ENCODE data around the gene JUN.
"Not testable (repeated sequence)": the region's sequence is repeated elsewhere in the genome, so short reads cannot be mapped to it uniquely, and the experiment has no call there.

Gene JUN

DNA sequence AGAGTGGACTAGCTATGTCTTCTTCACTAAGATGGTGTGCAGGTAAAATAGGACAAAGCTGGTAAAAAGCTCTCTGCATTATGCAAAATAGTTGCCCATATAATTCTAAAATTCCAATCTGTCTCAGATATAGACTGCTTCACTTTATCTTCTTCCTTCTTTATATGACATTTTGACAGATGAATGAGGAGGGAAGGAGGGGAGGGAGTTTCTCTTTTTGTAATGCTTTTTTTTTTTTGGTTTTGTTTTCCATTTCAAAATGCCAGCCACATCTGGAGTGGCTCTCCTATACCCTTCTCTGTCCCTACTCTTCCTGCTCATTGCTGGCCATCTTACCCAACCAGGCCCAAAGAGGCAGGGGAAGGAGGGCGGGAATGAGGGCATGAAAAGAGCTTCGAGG, 24.2 kb upstream of the JUN start:
- no peak for DNase-seq (ENCODE audit: low read depth in 2 of 2)

- DNase-seq (ENCODE audit: low read depth in 2 of 2): no peak
Measured at GRCh38 chr1:58805716-58806571, 22.1 kb upstream of the JUN start.

DNA sequence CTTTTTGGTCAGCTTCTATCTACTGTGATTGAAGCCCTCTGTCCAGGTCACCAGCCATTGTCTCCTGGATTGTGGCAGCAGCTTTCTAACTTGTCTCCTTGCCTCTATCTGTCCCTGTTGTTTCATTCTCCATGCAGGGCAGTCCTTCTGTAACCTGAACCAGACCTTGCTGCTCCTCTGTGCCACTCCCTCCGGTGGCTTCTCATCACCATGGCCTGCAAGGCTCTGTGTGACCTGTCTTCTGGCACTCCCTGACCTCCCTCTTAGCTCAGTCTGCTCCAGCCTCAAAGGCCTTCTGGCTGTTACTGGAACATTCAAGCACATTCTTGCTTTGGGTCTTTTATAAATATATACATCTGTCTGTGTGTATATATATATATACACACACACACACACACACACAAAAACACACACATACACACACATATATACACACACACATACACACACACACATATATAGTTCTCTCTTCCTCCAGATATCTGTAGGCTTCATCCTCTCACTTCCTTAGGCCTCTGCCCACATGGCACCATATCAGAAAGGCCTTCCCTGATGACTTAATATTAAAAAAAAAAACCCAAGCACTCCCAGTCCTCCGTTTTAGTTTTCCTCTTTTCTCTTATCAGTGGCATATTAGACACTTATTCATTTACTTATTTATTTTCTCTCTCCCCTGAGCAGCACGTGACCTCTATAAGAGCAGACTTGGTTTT, 21.2 kb upstream of the JUN start:
- DNase-seq (ENCODE audit: low read depth in 2 of 2): no peak

- no peak for DNase-seq (ENCODE audit: low read depth in 2 of 2)
Measured at GRCh38 chr1:58803858-58804257, 20.0 kb upstream of the JUN start.

DNA sequence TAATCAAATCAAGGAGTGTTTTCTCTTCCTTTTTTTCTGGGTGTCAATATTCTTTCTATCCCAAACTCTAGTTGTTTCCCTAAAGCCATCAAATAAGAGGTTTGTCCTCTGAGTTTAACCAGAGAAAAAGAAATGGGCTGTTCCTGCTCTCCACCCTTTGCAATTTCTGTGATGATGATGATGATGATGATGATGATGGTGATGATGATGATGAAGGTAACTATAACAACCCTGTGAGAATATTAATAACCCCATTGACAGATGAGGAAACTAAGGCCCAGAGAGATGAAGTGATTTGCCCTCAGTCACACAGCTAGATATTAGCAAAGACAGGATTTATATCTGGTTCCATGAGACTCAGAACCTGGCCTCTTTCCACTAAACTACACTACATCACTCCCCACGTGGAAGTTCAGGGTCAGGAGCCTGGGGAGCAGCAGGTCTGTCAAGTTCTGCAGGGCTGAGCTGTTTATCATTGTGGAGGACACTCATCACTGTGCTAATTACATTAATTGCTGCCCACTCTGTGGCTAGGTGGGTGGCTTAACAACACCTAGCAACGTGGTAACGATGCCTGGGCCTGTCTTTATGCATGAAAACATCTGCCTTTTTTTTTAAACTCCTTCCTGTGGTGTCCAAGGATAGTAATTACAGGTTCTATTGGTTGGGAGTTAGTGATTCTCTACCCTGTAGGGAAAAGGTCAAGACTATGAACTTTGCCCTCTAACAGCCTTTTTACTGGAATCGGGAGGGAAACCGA, 19.0 kb upstream of the JUN start:
- no peak for DNase-seq (ENCODE audit: low read depth in 2 of 2)

- not testable (repeated sequence) for DNase-seq (ENCODE audit: low read depth in 2 of 2)
Measured at GRCh38 chr1:58801286-58801685, 17.4 kb upstream of the JUN start.

DNA sequence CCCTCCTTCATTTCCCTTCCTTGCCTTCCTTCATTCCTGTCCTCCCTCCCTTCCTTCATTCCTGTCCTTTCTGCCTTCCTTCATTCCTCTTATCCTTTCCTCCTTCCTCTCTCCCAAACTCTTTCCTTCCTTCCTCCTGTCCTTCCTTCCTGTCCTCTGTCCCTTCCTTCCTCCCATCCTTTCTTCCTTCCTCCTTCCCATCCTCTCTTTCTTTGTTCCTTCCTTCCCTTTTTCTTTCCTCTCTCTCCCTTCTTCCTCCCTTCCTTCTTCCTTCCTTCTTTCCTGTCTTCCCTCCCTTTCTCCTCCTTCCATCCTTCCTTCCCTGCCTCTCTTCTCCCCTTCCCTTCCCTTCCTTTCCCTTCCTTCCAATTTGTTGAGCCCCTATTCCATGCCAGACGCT, 15.8 kb upstream of the JUN start:
- DNase-seq (ENCODE audit: low read depth in 2 of 2): no peak

DNA sequence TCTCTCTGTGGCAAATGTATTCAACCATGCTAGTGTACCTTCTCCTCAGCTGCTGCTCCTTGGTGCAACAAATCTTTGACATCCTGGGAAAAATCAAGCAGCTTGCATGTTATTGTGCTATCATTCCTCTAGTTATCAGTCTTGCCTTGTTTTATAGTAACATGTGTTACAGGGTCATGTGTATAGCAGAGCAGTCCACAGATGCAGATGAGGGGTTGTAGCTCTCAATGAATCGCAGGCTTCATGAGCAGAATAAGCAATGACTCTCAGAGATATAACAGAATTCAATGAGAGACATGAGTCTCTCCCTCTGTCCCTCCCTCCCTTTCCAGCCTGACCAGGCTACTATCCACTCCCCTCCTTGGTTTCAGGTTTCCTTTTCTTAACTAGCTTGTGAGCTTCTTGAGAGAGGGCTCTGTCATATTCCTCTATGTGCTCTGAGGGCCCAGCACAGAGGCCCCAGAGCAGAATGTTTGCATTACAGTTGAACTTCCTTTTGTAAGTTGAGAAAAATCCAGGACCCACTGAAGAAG, 15.1 kb upstream of the JUN start:
- no peak for DNase-seq (ENCODE audit: low read depth in 2 of 2)

DNA sequence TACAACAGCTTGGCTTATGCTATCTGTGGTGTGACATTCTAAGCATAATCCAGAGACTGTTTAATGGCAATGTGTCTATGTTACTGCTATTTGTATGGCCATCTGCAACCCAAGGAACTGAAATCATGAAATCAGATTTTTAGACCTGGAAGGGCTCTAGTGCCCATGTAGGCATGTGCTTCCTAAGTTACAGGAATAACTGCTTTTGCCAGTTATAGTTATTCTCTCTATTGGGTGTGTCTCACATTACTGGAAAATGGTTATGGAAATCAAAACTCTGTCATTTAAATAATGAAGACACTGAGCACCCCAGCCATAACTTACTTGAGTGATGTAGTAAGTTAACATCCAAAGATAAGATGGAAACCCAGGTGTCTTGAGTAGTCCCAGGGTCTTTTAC, 12.6 kb upstream of the JUN start:
- no peak for DNase-seq (ENCODE audit: low read depth in 2 of 2)

DNA sequence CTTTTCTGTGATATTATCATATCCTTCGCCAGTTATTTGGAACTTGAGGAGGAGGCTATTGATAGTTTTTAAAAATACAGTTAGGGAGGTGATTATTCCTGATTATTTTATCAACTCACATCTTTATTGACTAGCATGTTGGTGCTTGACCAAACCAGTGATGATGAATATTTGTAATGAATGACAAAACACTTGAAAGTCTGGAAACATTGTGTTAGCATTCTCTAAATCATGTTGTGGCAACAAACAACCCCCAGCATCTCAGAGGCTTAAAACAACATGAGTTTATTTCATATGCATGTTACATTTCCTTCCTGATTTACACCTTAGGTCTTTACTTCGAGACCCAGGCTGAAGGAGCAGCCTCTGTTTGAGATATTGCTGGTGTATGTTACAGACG, 10.7 kb upstream of the JUN start:
- DNase-seq (ENCODE audit: low read depth in 2 of 2): no peak

DNA sequence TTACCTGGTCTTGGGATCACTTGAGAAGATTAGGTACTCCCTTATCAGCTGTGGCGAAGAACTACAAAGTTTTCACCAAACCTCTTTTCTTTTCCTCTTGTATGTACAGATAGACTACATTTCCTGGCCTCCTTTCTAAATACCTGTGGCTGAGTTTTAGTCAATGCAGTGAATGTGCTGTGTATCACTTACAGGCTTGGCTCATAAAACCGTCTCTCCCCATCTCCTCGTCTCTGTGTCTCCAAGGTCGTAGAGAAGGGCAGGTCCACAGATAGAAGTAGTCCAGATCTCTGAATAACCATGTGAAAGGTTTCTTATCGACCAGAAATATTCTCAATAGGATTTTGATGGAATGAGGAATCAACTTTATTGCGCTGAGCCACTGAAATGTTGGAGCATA, 9.0 kb upstream of the JUN start:
- no peak for DNase-seq (ENCODE audit: low read depth in 2 of 2)

- DNase-seq (ENCODE audit: low read depth in 2 of 2): no peak
Measured at GRCh38 chr1:58791106-58791505, 7.3 kb upstream of the JUN start.

- DNase-seq (ENCODE audit: low read depth in 2 of 2): no peak
Measured at GRCh38 chr1:58789996-58790660, 6.3 kb upstream of the JUN start.

GRCh38 chr1:58789322-58789856, 5.5 kb upstream of the JUN start:
- no peak for DNase-seq (ENCODE audit: low read depth in 2 of 2)

DNA sequence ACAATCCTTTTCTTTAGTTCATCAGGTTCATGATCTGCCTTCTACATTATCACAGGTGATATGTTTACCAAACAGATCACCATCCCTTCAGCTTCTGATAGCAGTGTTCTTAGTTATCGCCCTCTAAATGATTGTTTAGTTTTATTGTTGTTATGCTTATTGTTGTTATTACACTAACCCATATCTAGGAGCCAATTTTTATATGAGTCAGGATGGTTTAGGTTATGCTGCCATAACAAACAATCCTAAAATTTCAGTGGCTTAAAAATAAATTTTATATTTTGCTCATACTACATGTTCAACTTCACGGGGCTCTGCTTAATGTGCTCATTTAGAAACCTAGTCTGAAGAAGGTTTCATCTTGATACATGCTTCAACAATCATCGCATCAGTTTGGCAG, 4.4 kb upstream of the JUN start:
- no peak for DNase-seq (ENCODE audit: low read depth in 2 of 2)

DNA sequence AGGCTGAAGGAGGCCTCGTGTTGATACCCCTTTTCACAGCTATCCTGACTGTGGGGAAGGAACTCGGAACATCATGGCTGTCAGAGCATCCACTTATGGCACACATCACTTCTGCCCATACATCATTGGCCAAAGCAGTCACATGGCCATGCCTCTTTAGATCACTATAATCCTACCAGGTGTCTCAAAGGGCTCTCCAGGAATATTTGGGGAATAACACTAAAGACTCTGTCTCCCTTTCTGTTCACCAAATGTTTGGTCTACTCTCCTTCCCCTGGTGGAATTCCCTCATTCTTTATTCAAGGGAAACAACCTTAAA, 3.0 kb upstream of the JUN start:
- no peak for DNase-seq (ENCODE audit: low read depth in 2 of 2)

GRCh38 chr1:58786184-58786926, 2.5 kb upstream of the JUN start:
- DNase-seq (ENCODE audit: low read depth in 2 of 2): no peak

DNA sequence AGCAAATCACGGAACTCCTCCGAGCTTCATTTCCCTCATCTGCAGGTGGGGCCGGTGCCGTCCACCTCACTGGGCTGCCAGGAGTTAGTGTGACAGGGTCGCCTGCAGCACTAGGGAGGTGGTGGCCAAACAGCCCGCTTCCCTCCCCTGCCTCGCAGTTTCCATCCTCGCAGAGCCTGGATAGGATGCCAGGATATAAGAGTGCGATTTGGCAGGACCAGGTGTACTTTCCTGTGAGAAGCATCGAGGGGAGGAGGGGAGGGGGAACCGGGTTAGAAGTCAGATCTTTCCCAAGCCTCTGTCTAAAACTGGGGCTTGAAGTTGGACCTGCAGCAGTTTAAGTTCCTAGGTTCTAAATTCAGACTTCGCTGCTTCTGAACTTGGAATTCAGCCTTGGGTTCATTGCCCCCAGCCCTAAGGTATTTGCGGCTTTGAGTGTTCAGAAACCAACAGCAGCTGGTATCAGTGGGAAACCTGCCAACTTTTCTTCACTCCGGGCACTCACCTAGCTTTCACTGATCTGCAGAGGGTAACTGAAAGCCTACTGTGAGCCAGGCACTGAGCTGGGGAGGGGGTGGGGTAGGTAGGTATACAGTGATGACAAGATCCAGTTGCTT, 1.7 kb upstream of the JUN start:
- DNase-seq (ENCODE audit: low read depth in 2 of 2): peak in 1 of 2 donors; percentile 15

- DNase-seq (ENCODE audit: low read depth in 2 of 2): peak; percentile 57 to 64
Measured at GRCh38 chr1:58784758-58785441, 1.1 kb upstream of the JUN start.

Measured in stimulated activated CD4-positive, alpha-beta T cell treated with anti-CD3 and anti-CD28 coated beads, Interleukin-4, amount 100 ng/mL, for 48 hours (primary cell).